Occipital lobe (tissue), 2 donors: ENCODE data around the gene FOXB1. TPM values are rescaled to one million over a fixed set of nuclear protein-coding genes. Genes with fewer than 3 reads are reported as not detected.

Experiments used
- DNase-seq: peaks from one replicate; lab custom pipeline; 2025; lab: John Stamatoyannopoulos, UW
- total RNA-seq: library from RNA; depleted of rRNA; stranded (reverse); fragments of >200 nt; gene quantifications from one replicate; pipeline ENCODE4 v1.2.3, GENCODE V29; 2014

FOXB1 gene
- total RNA-seq, 1 donor from 2014 or later: not detected

GRCh38 chr15:59998950-59999611 lies 5.0 kb upstream of the FOXB1 start:
- DNase-seq: no peak

GRCh38 chr15:59999612-60000112 lies 4.4 kb upstream of the FOXB1 start:
- DNase-seq: no peak

GRCh38 chr15:60000113-60000823 lies 3.8 kb upstream of the FOXB1 start:
- no peak for DNase-seq

- DNase-seq: no peak
Observed at GRCh38 chr15:60000824-60001609, 3.1 kb upstream of the FOXB1 start.

GRCh38 chr15:60001610-60002527 lies 2.2 kb upstream of the FOXB1 start:
- DNase-seq: no peak

- DNase-seq: no peak
Observed at GRCh38 chr15:60002528-60003218, 1.4 kb upstream of the FOXB1 start.

- DNase-seq: no peak
Observed at GRCh38 chr15:60003243-60004008, 685 bp upstream of the FOXB1 start.

GRCh38 chr15:60004846-60005351 lies 788 bp downstream of the FOXB1 start:
- DNase-seq: no peak

- no peak for DNase-seq
Observed at GRCh38 chr15:60005352-60006202, 1.5 kb downstream of the FOXB1 start.

- DNase-seq: no peak
Observed at GRCh38 chr15:60006203-60006862, 2.2 kb downstream of the FOXB1 start.

GRCh38 chr15:60006873-60007272 lies 2.8 kb downstream of the FOXB1 start:
- DNase-seq: no peak

- no peak for DNase-seq
Observed at GRCh38 chr15:60009124-60009960, 5.2 kb downstream of the FOXB1 start.

- no peak for DNase-seq
Observed at GRCh38 chr15:60009980-60010732, 6.0 kb downstream of the FOXB1 start.

GRCh38 chr15:60010858-60011257 lies 6.7 kb downstream of the FOXB1 start:
- no peak for DNase-seq

- DNase-seq: no peak
Observed at GRCh38 chr15:60012695-60013094, 8.6 kb downstream of the FOXB1 start.
